Endothelial cell of umbilical vein (primary cell): ENCODE data around the gene POLE4. TPM values are rescaled to one million over a fixed set of nuclear protein-coding genes. Genes with fewer than 3 reads are reported as not detected.

Experiments
- BruUV-seq: library from RNA; stranded (reverse); fragments of 400-500 nt; replicated peaks from 2 replicates; lab custom pipeline; 2021; lab: Mats Ljungman, UMichigan
- CTCF ChIA-PET: fragments of 300-600, 350-600 bp; sonication (Branson Sonifier 250); formaldehyde crosslinking; loops from one replicate; lab custom pipeline; 2021; ENCODE audit warnings: antibody characterized with exemption, inconsistent platforms; lab: Charles Lee
- POLR2A ChIA-PET: fragments of 300-600, 350-600 bp; sonication (Branson Sonifier 250); formaldehyde crosslinking; loops from one replicate; lab custom pipeline; 2021; ENCODE audit warnings: antibody characterized with exemption, inconsistent platforms; lab: Charles Lee
- DNase-seq: peaks from one replicate; pipeline ENCODE4 v3.0.0-alpha.2; 2011; ENCODE audit warnings: low read depth, low spot score
- FAIRE-seq: peaks from 2 replicates; lab custom pipeline; 2011; peaks lifted over from hg19 to GRCh38; lab: Jason Lieb, UNC
- H2AFZ ChIP-seq: 2 replicates; pipeline ENCODE4 v1.6.0; 2012; ENCODE audit warnings: low read depth, low read length, control low read depth, inconsistent platforms
- H3K27ac ChIP-seq: 2 replicates; pipeline ENCODE4 v1.5.1; 2011; ENCODE audit warnings: low read depth, mild to moderate bottlenecking, control low read depth, low read length, moderate library complexity; ENCODE audit not compliant: insufficient read depth
- H3K27me3 ChIP-seq, 2 experiments: 2 replicates each; pipeline versions ENCODE4 v1.6.0 to v1.6.1; 2011; ENCODE audit warnings: low read length in 2 of 2, mixed read lengths in 1 of 2; ENCODE audit not compliant: control insufficient read depth in 2 of 2, insufficient read depth in 2 of 2
- H3K36me3 ChIP-seq, 2 experiments: 2 replicates in 1 of 2; 3 replicates in 1 of 2; pipeline ENCODE4 v1.5.1; 2011; ENCODE audit warnings: low read length in 2 of 2, mild to moderate bottlenecking in 1 of 2, moderate library complexity in 1 of 2; ENCODE audit not compliant: control insufficient read depth in 2 of 2, insufficient read depth in 2 of 2; ENCODE audit errors: extremely low read depth in 1 of 2
- H3K4me1 ChIP-seq: 3 replicates; pipeline ENCODE4 v1.5.1; 2011; ENCODE audit warnings: mild to moderate bottlenecking, low read length; ENCODE audit not compliant: control insufficient read depth, insufficient read depth; ENCODE audit errors: extremely low read depth
- H3K4me2 ChIP-seq: 2 replicates; pipeline ENCODE4 v1.6.1; 2011; ENCODE audit warnings: low read length, control low read depth, mixed read lengths; ENCODE audit not compliant: insufficient read depth
- H3K4me3 ChIP-seq, 3 experiments: fragments of 200-600 bp in 1 of 3; sonication (generic), shearing (Covaris generic) in 1 of 3; replicated peaks in 1 of 3; 2 replicates each; pipeline ENCODE4 v1.5.1; 2011 to 2016; ENCODE audit warnings: control low read depth in 3 of 3, low read length in 3 of 3, mild to moderate bottlenecking in 2 of 3, inconsistent platforms in 1 of 3, low read depth in 1 of 3, moderate library complexity in 1 of 3; ENCODE audit not compliant: insufficient read depth in 1 of 3
- H3K79me2 ChIP-seq: 2 replicates; pipeline ENCODE4 v1.6.0; 2012; ENCODE audit warnings: low read length, inconsistent platforms; ENCODE audit not compliant: control insufficient read depth, insufficient read depth
- H3K9ac ChIP-seq: replicated peaks from 2 replicates; pipeline ENCODE3; 2011; ENCODE audit warnings: low read length, control low read depth; ENCODE audit not compliant: insufficient read depth; ENCODE audit errors: extremely low read depth
- H3K9me1 ChIP-seq: replicated peaks from 3 replicates; pipeline ENCODE4 v1.6.0; 2011; ENCODE audit warnings: mild to moderate bottlenecking, low read length; ENCODE audit not compliant: control insufficient read depth, insufficient read depth; ENCODE audit errors: extremely low read depth
- H3K9me3 ChIP-seq: replicated peaks from 2 replicates; pipeline ENCODE4 v1.5.1; 2012; ENCODE audit warnings: low read length, inconsistent platforms; ENCODE audit not compliant: control insufficient read depth, insufficient read depth
- H4K20me1 ChIP-seq: replicated peaks from 2 replicates; pipeline ENCODE3; 2011; ENCODE audit warnings: mild to moderate bottlenecking, low read length; ENCODE audit not compliant: control insufficient read depth, insufficient read depth; ENCODE audit errors: extremely low read depth
- EZH2 ChIP-seq: IDR thresholded peaks from 2 replicates; pipeline ENCODE4 v1.6.1; 2012; ENCODE audit warnings: borderline replicate concordance, low read depth, mild to moderate bottlenecking, moderate library complexity, low read length, inconsistent platforms; ENCODE audit not compliant: severe bottlenecking
- FOS ChIP-seq: IDR thresholded peaks from 2 replicates; pipeline ENCODE4 v1.6.1; 2011; ENCODE audit warnings: mild to moderate bottlenecking, low read length, moderate library complexity, borderline replicate concordance; ENCODE audit not compliant: insufficient read depth
- GATA2 ChIP-seq: IDR thresholded peaks from 2 replicates; pipeline ENCODE4 v1.7.0; 2011; ENCODE audit warnings: low read depth, mild to moderate bottlenecking, moderate library complexity, mixed read lengths, low read length; ENCODE audit not compliant: insufficient read length, insufficient read depth
- JUN ChIP-seq: IDR thresholded peaks from 2 replicates; pipeline ENCODE4 v1.6.1; 2011; ENCODE audit warnings: borderline replicate concordance, low read depth; ENCODE audit not compliant: insufficient read length, insufficient read depth
- MYC ChIP-seq: IDR thresholded peaks from one replicate; pipeline ENCODE4 v1.6.1; 2011; ENCODE audit warnings: mild to moderate bottlenecking, low read depth, low read length
- POLR2A ChIP-seq: IDR thresholded peaks from 2 replicates; pipeline ENCODE4 v1.6.1; 2012; ENCODE audit warnings: low read depth, mild to moderate bottlenecking, control low read depth, low read length
- POLR2AphosphoS5 ChIP-seq: IDR thresholded peaks from 2 replicates; pipeline ENCODE4 v1.6.1; 2012; ENCODE audit warnings: low read depth, mild to moderate bottlenecking, control low read depth, low read length, moderate library complexity; ENCODE audit not compliant: insufficient read depth
- dilution Hi-C: fragments of 300-500 bp; cut with MboI; formaldehyde crosslinking; loops from one replicate; pipeline ENCODE4 v1.15.0; 2019; ENCODE audit warnings: low sequenced_read_pairs; ENCODE audit not compliant: extremely low pct_ligation_motif_present
- intact Hi-C: fragments of 100-400 bp; cut with micrococcal nuclease; formaldehyde crosslinking; loops from one replicate; pipeline ENCODE4 v1.10.0; 2022
- polyA plus RNA-seq, 4 experiments: library from polyadenylated mRNA; depleted of rRNA in 3 of 4; stranded (reverse) in 3 of 4; unstranded in 1 of 4; fragments of >200 nt; gene quantifications; 2 replicates each; pipeline versions ENCODE4 v1.2.1 to v1.2.3, GENCODE V29; 2011 to 2012; ENCODE audit warnings: missing spikeins in 1 of 4
- total RNA-seq: library from RNA; stranded (reverse); gene quantifications from 2 replicates; pipeline ENCODE4 v1.2.3, GENCODE V29; 2021
- TF ChIP-seq, protein P1 (sequence below): IDR thresholded peaks from 2 replicates; pipeline ENCODE4 v1.6.1; 2011; ENCODE audit not compliant: insufficient read depth, insufficient read length
- TF ChIP-seq, protein P2 (sequence below), 2 donors: IDR thresholded peaks; 1 replicate in 1 of 2; 2 replicates in 1 of 2; pipeline ENCODE4 v1.5.1; 2011; ENCODE audit warnings: low read length in 2 of 2, mild to moderate bottlenecking in 2 of 2, moderate library complexity in 2 of 2, control low read depth in 1 of 2, inconsistent platforms in 1 of 2, low read depth in 1 of 2; ENCODE audit not compliant: insufficient read depth in 1 of 2; ENCODE audit errors: extremely low read depth in 1 of 2

Gene POLE4
- total and polyA plus RNA-seq, 2 donors (not counting 3 experiments of a cell fraction or from before 2014, with no cell fraction given) = 21.4 to 42.6 TPM

DNA sequence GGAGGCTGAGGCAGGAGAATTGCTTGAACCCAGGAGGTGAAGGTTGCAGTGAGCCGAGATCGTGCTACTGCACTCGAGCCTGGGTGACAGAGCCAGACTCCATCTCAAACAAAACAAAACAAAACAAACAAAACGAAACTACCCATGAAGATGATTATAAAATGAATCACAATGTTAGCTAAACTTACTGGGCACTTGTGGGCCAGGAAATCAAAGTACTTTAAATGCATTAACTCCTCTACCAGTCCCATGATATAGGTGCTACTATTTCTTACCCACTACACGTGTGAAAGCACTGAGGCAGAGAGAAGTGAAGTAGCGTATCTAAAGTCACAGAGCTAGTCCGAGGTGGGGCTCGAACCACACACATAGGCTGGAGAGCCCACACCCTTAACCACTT, 53.6 kb downstream of the POLE4 start:
- no peaks in the 10 kb centered on the region for H3K9me1 ChIP-seq
- no TSS peak for BruUV-seq
- no peak overlapping the region for H3K4me3 ChIP-seq
- H3K9ac ChIP-seq = no peak overlapping the region
- no peaks in the 10 kb centered on the region for H3K79me2 ChIP-seq
- H3K36me3 ChIP-seq = no peaks in the 10 kb centered on the region
- no peak for DNase-seq
- no peaks in the 10 kb centered on the region for H4K20me1 ChIP-seq
- dilution Hi-C loops = no loop called here
- ChIA-PET POLR2A (no interaction called here), CTCF (no interaction called here)
- H3K27ac ChIP-seq = no peak overlapping the region
- no peak overlapping the region for H3K4me2 ChIP-seq
- TF ChIP-seq POLR2AphosphoS5 (no peak), JUN (no peak)
- H3K9me3 ChIP-seq = no peaks in the 10 kb centered on the region
- intact Hi-C loops = no loop called here
- H3K4me1 ChIP-seq = no peaks in the 10 kb centered on the region
- no peaks in the 10 kb centered on the region for H3K27me3 ChIP-seq
- no peak for FAIRE-seq
- H2AFZ ChIP-seq = no peak overlapping the region

DNA sequence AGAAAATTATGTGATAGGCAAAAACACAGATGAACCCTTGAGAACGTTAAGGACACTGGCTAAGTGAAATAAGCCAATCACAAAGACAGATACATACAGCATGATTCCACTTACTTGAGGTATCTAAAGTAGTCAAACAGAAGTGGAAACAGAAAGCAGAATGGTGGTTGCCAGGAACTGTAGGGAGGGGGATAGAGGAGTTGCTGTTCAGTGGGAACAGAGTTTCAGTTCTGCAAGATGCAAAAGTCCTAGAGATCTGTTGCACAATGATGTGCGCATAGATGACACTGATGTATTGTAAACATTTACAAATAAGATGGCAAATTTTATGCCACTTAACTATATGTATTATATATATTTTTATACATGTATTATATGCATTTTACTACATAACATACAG, 59.7 kb downstream of the POLE4 start:
- H3K27ac ChIP-seq = no peak overlapping the region
- dilution Hi-C loops (no loop called here), intact Hi-C loops (no loop called here)
- H3K9me3 ChIP-seq = no peaks in the 10 kb centered on the region
- no peaks in the 10 kb centered on the region for H3K79me2 ChIP-seq
- ChIA-PET CTCF (no interaction called here), POLR2A (no interaction called here)
- no peak overlapping the region for H3K4me2 ChIP-seq
- no peaks in the 10 kb centered on the region for H3K27me3 ChIP-seq
- no peaks in the 10 kb centered on the region for H3K36me3 ChIP-seq
- no peak overlapping the region for H3K4me3 ChIP-seq
- no peak overlapping the region for H2AFZ ChIP-seq
- H3K9ac ChIP-seq = no peak overlapping the region
- FAIRE-seq = no peak
- no peaks in the 10 kb centered on the region for H3K9me1 ChIP-seq
- no peak for DNase-seq
- no peaks in the 10 kb centered on the region for H4K20me1 ChIP-seq
- H3K4me1 ChIP-seq = no peaks in the 10 kb centered on the region
- no TSS peak for BruUV-seq
- no peak for TF ChIP-seq POLR2AphosphoS5
- no peak for TF ChIP-seq FOS
- TF ChIP-seq EZH2 = no peak
- no peak for TF ChIP-seq MYC
- TF ChIP-seq, protein P1, sequence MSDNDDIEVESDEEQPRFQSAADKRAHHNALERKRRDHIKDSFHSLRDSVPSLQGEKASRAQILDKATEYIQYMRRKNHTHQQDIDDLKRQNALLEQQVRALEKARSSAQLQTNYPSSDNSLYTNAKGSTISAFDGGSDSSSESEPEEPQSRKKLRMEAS = no peak
- TF ChIP-seq GATA2 = no peak
- no peak for TF ChIP-seq POLR2A
- TF ChIP-seq, protein P2, sequence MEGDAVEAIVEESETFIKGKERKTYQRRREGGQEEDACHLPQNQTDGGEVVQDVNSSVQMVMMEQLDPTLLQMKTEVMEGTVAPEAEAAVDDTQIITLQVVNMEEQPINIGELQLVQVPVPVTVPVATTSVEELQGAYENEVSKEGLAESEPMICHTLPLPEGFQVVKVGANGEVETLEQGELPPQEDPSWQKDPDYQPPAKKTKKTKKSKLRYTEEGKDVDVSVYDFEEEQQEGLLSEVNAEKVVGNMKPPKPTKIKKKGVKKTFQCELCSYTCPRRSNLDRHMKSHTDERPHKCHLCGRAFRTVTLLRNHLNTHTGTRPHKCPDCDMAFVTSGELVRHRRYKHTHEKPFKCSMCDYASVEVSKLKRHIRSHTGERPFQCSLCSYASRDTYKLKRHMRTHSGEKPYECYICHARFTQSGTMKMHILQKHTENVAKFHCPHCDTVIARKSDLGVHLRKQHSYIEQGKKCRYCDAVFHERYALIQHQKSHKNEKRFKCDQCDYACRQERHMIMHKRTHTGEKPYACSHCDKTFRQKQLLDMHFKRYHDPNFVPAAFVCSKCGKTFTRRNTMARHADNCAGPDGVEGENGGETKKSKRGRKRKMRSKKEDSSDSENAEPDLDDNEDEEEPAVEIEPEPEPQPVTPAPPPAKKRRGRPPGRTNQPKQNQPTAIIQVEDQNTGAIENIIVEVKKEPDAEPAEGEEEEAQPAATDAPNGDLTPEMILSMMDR (IDR thresholded peaks at IDR 0.05; ENCODE audit: extremely low read depth in 1 of 2, insufficient read depth in 1 of 2, low read depth in 1 of 2, low read length in 2 of 2) = no peak
- TF ChIP-seq JUN = no peak
